ENCODE measurements around the gene PRPF8.
"Not testable (repeated sequence)": the region's sequence is repeated elsewhere in the genome, so short reads cannot be mapped to it uniquely, and the experiment has no call there.

The PRPF8 gene

GRCh38 chr17:1718362-1719165 is 33.9 kb upstream of the PRPF8 start:
- DNase-seq: peak in 1 of 10 donors; percentile 43
- intact Hi-C loops (cut with DNase I): loop anchor here (5.0 to 10.0 kb wide), 3 partner anchors 36 to 316 kb away; partner anchors contain the start of genes DPH1 and PRPF8

GRCh38 chr17:1716912-1717695 is 32.4 kb upstream of the PRPF8 start:
- DNase-seq: peak; percentile 79 to 98 (median 89)
- intact Hi-C loops (cut with DNase I): loop anchor here (5.0 to 10.0 kb wide), 3 partner anchors 35 to 318 kb away; partner anchors contain the start of genes DPH1 and PRPF8

GRCh38 chr17:1716076-1716911 is 31.6 kb upstream of the PRPF8 start:
- peak; percentile 99 to 100 (median 100) for DNase-seq
- intact Hi-C loops (cut with DNase I): loop anchor here (5.0 to 10.0 kb wide), 3 partner anchors 34 to 319 kb away; partner anchors contain the start of genes DPH1 and PRPF8

- no peak for DNase-seq
- intact Hi-C loops (cut with DNase I): loop anchor here (5.0 to 10.0 kb wide), 3 partner anchors 33 to 319 kb away; partner anchors contain the start of genes DPH1 and PRPF8
These were observed 31.1 kb upstream of the PRPF8 start for GRCh38 chr17:1715803-1716075.

- intact Hi-C loops (cut with DNase I): loop anchor here (5.0 to 10.0 kb wide), 3 partner anchors 33 to 320 kb away; partner anchors contain the start of genes DPH1 and PRPF8
- peak in 4 of 10 donors; percentile 62 to 91 (median 82) for DNase-seq
These were observed 30.5 kb upstream of the PRPF8 start for GRCh38 chr17:1714980-1715802.

- DNase-seq: peak in 9 of 10 donors; percentile 65 to 95 (median 70)
- intact Hi-C loops (cut with DNase I): loop anchor here (10.0 kb wide), 2 partner anchors 140 to 320 kb away; partner anchors contain the start of gene DPH1
These were observed 29.8 kb upstream of the PRPF8 start for GRCh38 chr17:1714427-1714979.

- DNase-seq: peak in 2 of 10 donors; percentile 85 to 86
- intact Hi-C loops (cut with DNase I): loop anchor here (10.0 kb wide), 2 partner anchors 139 to 321 kb away; partner anchors contain the start of gene DPH1
These were observed 29.3 kb upstream of the PRPF8 start for GRCh38 chr17:1713878-1714426.

- intact Hi-C loops (cut with DNase I): loop anchor here (10.0 kb wide), 2 partner anchors 139 to 321 kb away; partner anchors contain the start of gene DPH1
- peak in 2 of 10 donors; percentile 16 to 29 for DNase-seq
These were observed 28.7 kb upstream of the PRPF8 start for GRCh38 chr17:1713160-1713877.

- peak in 2 of 10 donors; percentile 18 to 28 for DNase-seq
- intact Hi-C loops (cut with DNase I): loop anchor here (10.0 kb wide), 2 partner anchors 137 to 323 kb away; partner anchors contain the start of gene DPH1
These were observed 27.6 kb upstream of the PRPF8 start for GRCh38 chr17:1712271-1712670.

- DNase-seq: no peak
- intact Hi-C loops (cut with DNase I): loop anchor here (10.0 kb wide), 2 partner anchors 137 to 323 kb away; partner anchors contain the start of gene DPH1
These were observed 27.1 kb upstream of the PRPF8 start for GRCh38 chr17:1711804-1712203.

- DNase-seq: peak in 1 of 10 donors; percentile 64
- intact Hi-C loops (cut with DNase I): loop anchor here (10.0 kb wide), 2 partner anchors 136 to 324 kb away; partner anchors contain the start of gene DPH1
These were observed 26.3 kb upstream of the PRPF8 start for GRCh38 chr17:1710807-1711553.

GRCh38 chr17:1709971-1710806 is 25.5 kb upstream of the PRPF8 start, which contains the start of gene TLCD2:
TSS of gene TLCD2 (minus strand) at chr17:1710377. CDS start at chr17:1710242, 135 bp downstream.
- peak in 4 of 10 donors; percentile 38 to 90 (median 63) for DNase-seq
- intact Hi-C loops (cut with DNase I): loop anchor here (10.0 kb wide), 2 partner anchors 135 to 325 kb away; partner anchors contain the start of gene DPH1

- intact Hi-C loops (cut with DNase I): no loop called here
- DNase-seq: no peak
These were observed 24.8 kb upstream of the PRPF8 start for GRCh38 chr17:1709403-1709951.

GRCh38 chr17:1708791-1709346 is 24.2 kb upstream of the PRPF8 start:
- intact Hi-C loops (cut with DNase I): not testable (repeated sequence)
- peak in 1 of 10 donors; percentile 37 for DNase-seq

- no peak for DNase-seq
- intact Hi-C loops (cut with DNase I): no loop called here
These were observed 22.4 kb upstream of the PRPF8 start for GRCh38 chr17:1707107-1707506.

Measured in posterior cingulate gyrus (tissue), 11 donors.